HG03558 (cell line): ENCODE data around the gene CBLB.
"Not testable (repeated sequence)": the region's sequence is repeated elsewhere in the genome, so short reads cannot be mapped to it uniquely, and the experiment has no call there.

ENCODE experiments used
- ATAC-seq: cut with Tn5 transposase; IDR thresholded peaks from one replicate; pipeline ENCODE4 v1.9.1; 2021; ENCODE audit warnings: moderate number of reproducible peaks; ENCODE audit not compliant: unreplicated experiment; ENCODE audit errors: extremely low read depth

Gene CBLB

GRCh38 chr3:105763659-105764036 is 105.2 kb downstream of the CBLB start:
- no peak for ATAC-seq

- ATAC-seq: no peak
Observed at GRCh38 chr3:105762749-105763658, 105.8 kb downstream of the CBLB start.

- not testable (repeated sequence) for ATAC-seq
Observed at GRCh38 chr3:105762214-105762613, 106.6 kb downstream of the CBLB start.

- ATAC-seq: no peak
Observed at GRCh38 chr3:105759442-105760078, 109.3 kb downstream of the CBLB start.

GRCh38 chr3:105758451-105758850 is 110.4 kb downstream of the CBLB start:
- ATAC-seq: no peak

- no peak for ATAC-seq
Observed at GRCh38 chr3:105755121-105755886, 113.5 kb downstream of the CBLB start.

GRCh38 chr3:105752791-105753415 is 115.9 kb downstream of the CBLB start:
- ATAC-seq: no peak

- ATAC-seq: no peak
Observed at GRCh38 chr3:105747696-105748095, 121.1 kb downstream of the CBLB start.

- ATAC-seq: no peak
Observed at GRCh38 chr3:105747060-105747541, 121.7 kb downstream of the CBLB start.

- peak; percentile 67 for ATAC-seq
Observed at GRCh38 chr3:105746231-105746996, 122.4 kb downstream of the CBLB start.

GRCh38 chr3:105745046-105745445 is 123.8 kb downstream of the CBLB start:
- ATAC-seq: no peak

- no peak for ATAC-seq
Observed at GRCh38 chr3:105744202-105744601, 124.6 kb downstream of the CBLB start.

GRCh38 chr3:105733356-105733755 is 135.5 kb downstream of the CBLB start:
- ATAC-seq: no peak

GRCh38 chr3:105731686-105732085 is 137.1 kb downstream of the CBLB start:
- ATAC-seq: no peak

- ATAC-seq: no peak
Observed at GRCh38 chr3:105730801-105731354, 137.9 kb downstream of the CBLB start.

GRCh38 chr3:105729667-105730066 is 139.1 kb downstream of the CBLB start:
- ATAC-seq: no peak

- ATAC-seq: no peak
Observed at GRCh38 chr3:105728771-105729312, 140.0 kb downstream of the CBLB start.

GRCh38 chr3:105727036-105727435 is 141.8 kb downstream of the CBLB start:
- ATAC-seq: not testable (repeated sequence)
